SKM-1 (cell line): ENCODE measurements around the gene PTPN13.
"Not testable (repeated sequence)": the region's sequence is repeated elsewhere in the genome, so short reads cannot be mapped to it uniquely, and the experiment has no call there.

Experiments
- DNase-seq: peaks from one replicate; lab custom pipeline; 2025; ENCODE audit not compliant: unreplicated experiment; lab: John Stamatoyannopoulos, UW

PTPN13 gene

DNA sequence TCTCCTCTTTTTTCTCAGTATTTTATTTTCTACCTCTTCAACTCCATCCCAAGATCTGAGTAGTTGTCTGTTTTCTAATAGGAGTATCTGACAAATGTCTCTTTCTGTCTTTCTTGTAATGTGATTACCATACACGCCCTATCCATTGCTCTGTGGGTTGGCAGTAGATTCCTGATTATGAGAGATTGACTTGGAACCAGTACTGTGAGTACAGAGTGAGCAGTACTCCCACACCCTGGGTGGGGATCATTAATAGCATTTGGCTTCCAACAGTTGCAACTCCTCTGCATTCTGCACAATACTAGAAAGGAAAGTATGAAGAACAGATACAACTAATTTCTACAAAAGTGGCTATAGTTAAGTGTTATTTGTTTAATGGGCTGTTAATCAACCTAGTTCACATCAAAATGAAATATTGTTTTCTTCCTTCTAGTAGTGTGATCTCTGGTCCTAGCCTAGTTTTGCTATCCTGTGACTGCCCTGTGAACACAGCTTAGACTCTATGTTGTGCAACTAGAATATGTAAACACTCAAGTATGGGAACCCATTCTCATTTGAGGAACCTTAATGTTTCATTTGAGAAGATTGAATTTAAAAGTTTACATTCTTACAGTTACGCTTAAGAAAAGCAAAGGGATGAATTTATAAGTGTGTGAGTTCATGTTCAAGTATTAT is 112.9 kb downstream of the PTPN13 start:
- DNase-seq, result no peak

GRCh38 chr4:86717651-86718050 is 123.5 kb downstream of the PTPN13 start:
- DNase-seq, result no peak

DNA sequence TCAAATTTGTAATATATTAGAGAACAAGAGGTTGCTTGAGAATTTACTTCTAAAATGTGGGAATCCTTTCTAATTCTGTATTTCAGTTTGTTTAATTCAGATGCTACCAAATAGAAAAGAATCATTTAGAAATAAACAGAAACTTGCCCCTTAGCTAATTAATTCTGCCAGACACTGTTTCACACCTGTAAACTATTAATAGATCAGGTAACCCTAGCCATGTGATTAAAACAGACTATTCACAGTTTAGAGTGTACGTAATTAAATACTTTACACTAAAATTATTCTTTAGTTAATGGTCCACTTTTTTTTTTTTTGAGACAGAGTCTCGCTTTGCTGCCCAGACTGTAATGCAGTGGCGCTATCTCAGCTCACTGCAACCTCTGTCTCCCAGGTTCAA is 124.0 kb downstream of the PTPN13 start:
- no peak for DNase-seq

DNA sequence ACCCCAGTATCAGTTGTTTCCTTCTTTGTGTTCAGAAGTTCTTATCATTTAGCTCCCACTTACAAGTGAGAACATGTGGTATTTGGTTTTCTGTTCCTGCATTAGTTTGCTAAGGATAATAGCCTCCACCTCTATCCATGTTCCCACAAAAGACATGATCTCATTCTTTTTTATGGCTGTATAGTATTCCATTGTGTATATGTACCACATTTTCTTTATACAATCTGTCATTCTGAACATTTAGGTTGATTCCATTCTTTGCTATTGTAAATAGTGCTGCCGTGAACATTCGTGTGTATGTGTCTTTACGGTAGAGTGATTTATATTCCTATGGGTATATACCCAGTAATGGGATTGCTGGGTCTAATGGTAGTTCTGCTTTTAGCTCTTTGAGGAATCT is 125.0 kb downstream of the PTPN13 start:
- DNase-seq, result not testable (repeated sequence)

GRCh38 chr4:86720508-86721068 is 126.5 kb downstream of the PTPN13 start:
- DNase-seq, result no peak

- DNase-seq, result no peak
Measured at GRCh38 chr4:86721412-86721811, 127.3 kb downstream of the PTPN13 start.

DNA sequence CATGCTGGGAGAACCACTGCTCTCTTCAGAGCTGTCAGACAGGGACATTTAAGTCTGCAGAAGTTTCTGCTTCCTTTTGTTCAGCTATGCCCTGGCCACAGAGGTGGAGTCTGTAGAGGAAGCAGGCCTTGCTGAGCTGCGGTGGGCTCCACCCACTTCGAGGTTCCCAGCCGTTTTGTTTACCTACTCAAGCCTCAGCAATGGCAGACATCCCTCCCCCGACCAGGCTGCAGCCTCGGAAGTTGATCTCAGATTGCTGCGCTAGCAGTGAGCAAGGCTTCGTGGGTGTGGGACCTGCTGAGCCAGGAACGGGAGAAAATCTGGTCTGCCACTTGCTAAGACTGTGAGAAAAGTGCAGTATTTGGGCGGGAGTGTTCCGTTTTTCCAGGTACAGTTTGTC is 136.2 kb downstream of the PTPN13 start:
- no peak for DNase-seq

- no peak for DNase-seq
Measured at GRCh38 chr4:86737244-86737643, 143.1 kb downstream of the PTPN13 start.

DNA sequence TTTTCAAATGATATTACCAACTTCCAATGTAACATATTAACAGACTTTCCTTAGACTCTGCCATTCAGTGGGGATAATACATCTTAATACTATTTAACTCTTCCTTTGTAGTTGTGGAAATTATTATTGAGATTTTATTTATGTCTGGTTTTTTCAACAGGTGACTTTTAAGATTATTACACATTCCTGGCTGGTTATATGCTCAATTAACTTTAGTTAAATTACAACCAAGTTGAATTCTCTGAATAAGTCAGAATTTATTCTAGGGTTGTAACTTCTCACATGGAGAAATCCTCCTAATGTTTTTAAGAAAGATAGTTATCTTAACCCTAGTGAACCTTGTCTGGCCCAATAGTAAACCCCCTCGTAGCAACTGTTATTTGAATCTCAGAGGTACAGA is 147.7 kb downstream of the PTPN13 start:
- no peak for DNase-seq

GRCh38 chr4:86744570-86744969 is 150.5 kb downstream of the PTPN13 start:
- DNase-seq, result no peak

- DNase-seq, result no peak
Measured at GRCh38 chr4:86749121-86749520, 155.0 kb downstream of the PTPN13 start.

DNA sequence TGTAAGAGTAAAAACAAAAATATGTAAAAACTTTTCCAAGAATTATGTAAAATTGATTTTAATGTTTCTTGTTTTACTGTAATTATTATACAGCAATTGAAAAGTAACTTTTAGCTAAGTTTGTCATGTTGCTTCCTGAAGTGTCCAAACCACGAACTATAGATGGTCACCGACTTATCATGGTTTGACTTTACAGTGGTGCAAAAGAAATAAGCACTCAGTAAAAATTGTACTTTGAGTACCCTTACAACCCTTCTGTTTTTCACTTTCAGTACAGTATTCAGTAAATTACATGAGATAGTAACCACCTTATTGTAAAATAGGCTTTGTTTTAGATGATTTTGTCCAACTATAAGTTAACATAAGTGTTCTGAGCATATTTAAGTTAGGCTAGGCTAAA is 161.3 kb downstream of the PTPN13 start:
- no peak for DNase-seq

DNA sequence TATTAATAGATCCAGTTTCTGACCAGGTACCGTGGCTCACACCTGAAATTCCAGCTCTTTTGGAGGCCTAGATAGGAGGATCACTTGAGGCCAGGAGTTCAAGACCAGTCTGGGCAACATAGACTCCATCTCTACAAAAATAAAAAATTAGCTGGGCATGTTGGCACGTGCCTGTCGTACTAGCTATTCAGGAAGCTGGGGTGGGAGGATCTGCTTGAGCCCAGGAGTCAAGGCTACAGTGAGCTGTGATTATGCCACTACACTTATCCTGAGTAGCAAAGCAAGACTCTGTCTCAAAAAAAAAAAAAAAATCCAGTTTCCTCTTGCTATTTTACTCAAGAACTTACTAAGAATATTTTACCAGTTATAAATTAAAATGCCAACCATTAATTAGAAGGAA is 163.4 kb downstream of the PTPN13 start:
- no peak for DNase-seq

DNA sequence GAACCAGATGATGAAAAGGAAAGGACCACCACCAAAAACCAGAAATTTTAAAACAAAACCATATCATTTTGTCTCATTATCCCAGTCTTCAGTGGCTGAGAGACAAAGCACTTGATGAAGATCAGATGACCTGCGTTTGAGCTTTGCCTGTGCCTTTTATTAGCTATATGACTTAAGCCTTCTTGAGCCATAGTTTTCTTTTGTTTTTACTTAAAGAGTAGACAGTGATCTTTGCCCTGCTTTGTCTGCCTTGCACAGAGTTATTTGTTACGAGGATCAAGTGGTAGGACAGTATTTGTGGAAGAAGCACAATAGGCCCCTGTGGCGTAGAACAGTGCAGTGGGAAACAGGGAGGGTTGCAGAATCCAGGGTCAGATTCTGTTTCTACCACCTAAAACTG is 165.2 kb downstream of the PTPN13 start:
- DNase-seq, result no peak

GRCh38 chr4:86762649-86763048 is 168.5 kb downstream of the PTPN13 start:
- DNase-seq, result no peak

DNA sequence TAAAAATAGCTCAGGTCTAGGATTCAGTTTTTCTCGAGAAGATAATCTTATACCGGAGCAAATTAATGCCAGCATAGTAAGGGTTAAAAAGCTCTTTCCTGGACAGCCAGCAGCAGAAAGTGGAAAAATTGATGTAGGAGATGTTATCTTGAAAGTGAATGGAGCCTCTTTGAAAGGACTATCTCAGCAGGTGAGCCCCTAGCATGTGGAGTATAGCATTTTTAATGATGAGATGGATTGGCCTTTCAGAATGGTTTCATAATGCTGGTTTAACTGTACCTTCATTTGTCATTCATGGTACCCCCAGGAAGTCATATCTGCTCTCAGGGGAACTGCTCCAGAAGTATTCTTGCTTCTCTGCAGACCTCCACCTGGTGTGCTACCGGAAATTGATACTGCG is 175.7 kb downstream of the PTPN13 start:
- DNase-seq, result no peak

DNA sequence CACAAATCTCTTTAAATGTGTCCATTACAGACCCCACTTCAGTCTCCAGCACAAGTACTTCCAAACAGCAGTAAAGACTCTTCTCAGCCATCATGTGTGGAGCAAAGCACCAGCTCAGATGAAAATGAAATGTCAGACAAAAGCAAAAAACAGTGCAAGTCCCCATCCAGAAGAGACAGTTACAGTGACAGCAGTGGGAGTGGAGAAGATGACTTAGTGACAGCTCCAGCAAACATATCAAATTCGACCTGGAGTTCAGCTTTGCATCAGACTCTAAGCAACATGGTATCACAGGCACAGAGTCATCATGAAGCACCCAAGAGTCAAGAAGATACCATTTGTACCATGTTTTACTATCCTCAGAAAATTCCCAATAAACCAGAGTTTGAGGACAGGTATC is 177.0 kb downstream of the PTPN13 start:
- DNase-seq, result no peak

DNA sequence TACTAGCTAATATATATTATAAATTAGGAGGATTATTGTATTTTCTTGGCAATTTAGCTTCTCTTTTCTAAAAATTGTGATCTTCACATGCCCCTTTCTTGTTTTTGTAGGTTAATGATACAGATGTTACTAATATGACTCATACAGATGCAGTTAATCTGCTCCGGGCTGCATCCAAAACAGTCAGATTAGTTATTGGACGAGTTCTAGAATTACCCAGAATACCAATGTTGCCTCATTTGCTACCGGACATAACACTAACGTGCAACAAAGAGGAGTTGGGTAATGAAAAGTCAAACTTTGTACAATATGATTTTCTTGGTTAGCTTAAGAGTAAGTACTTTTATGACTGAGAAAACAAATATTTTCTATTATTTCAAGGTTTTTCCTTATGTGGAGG is 180.9 kb downstream of the PTPN13 start:
- DNase-seq, result no peak

DNA sequence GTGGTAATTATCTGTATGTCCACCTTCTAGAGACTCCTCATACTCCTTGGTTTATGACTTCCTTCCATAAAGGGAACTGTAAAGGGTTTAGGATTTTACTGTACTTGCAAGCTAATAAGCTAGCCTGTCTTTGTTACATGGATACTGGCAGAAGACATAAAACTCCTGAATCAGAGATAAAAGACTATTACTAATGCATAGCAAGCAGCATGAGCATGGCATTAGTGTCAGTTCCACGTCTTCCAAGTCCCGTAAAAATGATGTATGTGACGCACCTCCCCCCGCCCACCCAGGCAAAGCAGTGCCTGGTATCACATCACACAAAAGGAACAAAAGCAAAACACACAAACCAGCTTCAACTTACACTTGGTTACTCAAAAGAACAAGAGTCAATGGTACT is 184.1 kb downstream of the PTPN13 start:
- no peak for DNase-seq

DNA sequence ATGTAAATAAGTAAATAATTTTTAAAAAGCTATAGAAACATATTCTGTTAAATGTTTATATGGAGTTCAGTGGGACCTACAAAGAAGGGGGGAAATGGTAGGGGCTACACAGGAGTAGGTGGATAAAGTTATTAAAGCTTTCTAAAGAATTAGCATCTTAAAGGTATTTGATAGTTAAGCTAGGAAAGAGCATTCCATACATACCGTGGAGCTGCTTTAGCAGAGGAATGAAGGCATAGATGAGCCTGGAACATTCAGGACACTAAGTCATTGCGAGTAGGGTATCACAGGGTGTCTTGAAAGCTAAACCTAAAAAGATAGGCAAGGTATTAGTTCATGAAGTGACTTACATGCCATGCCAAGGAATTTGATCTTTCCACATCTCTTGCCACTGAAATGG is 194.7 kb downstream of the PTPN13 start:
- no peak for DNase-seq

DNA sequence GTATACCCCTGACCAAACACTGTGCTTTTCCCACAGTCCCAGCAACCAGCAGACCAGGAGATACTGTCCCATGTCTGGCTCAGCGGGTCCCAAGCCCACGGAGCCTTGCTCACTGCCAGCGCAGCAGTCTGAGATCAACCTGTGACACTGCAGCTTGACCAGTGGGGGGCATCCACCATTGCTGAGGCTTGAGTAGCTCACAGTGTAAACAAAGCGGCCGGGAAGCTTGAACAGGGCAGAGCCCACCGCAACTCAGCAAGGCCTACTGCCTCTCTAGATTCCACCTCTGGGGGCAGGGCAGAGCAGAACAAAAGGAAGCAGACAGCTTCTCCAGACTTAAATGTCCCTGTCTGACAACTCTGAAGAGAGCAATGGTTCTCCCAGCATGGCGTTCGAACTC is 197.0 kb downstream of the PTPN13 start:
- no peak for DNase-seq

DNA sequence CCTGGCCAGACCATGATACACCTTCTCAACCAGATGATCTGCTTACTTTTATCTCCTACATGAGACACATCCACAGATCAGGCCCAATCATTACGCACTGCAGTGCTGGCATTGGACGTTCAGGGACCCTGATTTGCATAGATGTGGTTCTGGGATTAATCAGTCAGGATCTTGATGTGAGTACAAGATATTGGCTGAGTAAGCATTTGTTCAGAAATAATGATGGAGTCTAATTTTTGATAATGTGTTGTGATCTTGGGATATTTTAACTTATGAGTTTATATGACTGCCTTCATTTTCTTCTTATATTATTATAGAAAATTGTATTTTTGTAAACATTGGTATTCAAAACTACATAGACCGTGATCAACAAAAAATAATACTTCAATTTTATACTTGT is 215.7 kb downstream of the PTPN13 start:
- DNase-seq, result no peak

- no peak for DNase-seq
Measured at GRCh38 chr4:86810847-86811246, 216.7 kb downstream of the PTPN13 start.
